Stomach (tissue), 4 donors: ENCODE data around the gene RBM19.

Experiments used
- CTCF ChIP-seq, 7 experiments: fragments of 450-650 bp in 4 of 7; fragments of 200-600 bp in 3 of 7; sonication (generic) in 3 of 7; IDR thresholded peaks; one replicate each; pipeline ENCODE4 v1.5.1; 2016 to 2019; ENCODE audit warnings: antibody characterized with exemption in 7 of 7, control low read depth in 2 of 7, mild to moderate bottlenecking in 1 of 7
- POLR2A ChIP-seq, 4 donors: fragments of 450-650 bp; IDR thresholded peaks; one replicate each; pipeline ENCODE4 v1.6.1; 2016; ENCODE audit warnings: antibody characterized with exemption in 4 of 4, control low read depth in 2 of 4, mild to moderate bottlenecking in 1 of 4, moderate library complexity in 1 of 4

GRCh38 chr12:113831016-113831415, 135.1 kb downstream of the RBM19 start:
- TF ChIP-seq POLR2A (IDR thresholded peaks at IDR 0.05) (no peak), CTCF (IDR thresholded peaks at IDR 0.05) (no peak)
